ENCODE data around the gene CAT.

The CAT gene

GRCh38 chr11:34439610-34440198 lies 970 bp downstream of the CAT start:
- Histone ChIP-seq H3K27ac (ENCODE audit: insufficient read depth, low read length, poor library complexity, severe bottlenecking) (peak overlapping the region; percentile 82), H3K4me3 (ENCODE audit: insufficient read depth, low read depth, low read length, poor library complexity, severe bottlenecking) (peak overlapping the region; percentile 82), H3K4me1 (ENCODE audit: control insufficient read depth, insufficient read depth, low read length, poor library complexity, severe bottlenecking) (peaks cover 6% of the 10 kb centered on the region), H3K27me3 (replicated peaks; ENCODE audit: control insufficient read depth, insufficient read depth, low read length, poor library complexity, severe bottlenecking) (no peaks in the 10 kb centered on the region), H3K36me3 (ENCODE audit: control insufficient read depth, insufficient read depth, low read length) (no peaks in the 10 kb centered on the region), H3K9me3 (ENCODE audit: control insufficient read depth, low read length) (no peaks in the 10 kb centered on the region)
- no peak for DNase-seq

GRCh38 chr11:34441814-34442213 lies 3.1 kb downstream of the CAT start:
- Histone ChIP-seq H3K9me3 (ENCODE audit: control insufficient read depth, low read length) (no peaks in the 10 kb centered on the region), H3K27ac (ENCODE audit: insufficient read depth, low read length, poor library complexity, severe bottlenecking) (no peak overlapping the region), H3K27me3 (replicated peaks; ENCODE audit: control insufficient read depth, insufficient read depth, low read length, poor library complexity, severe bottlenecking) (no peaks in the 10 kb centered on the region), H3K36me3 (ENCODE audit: control insufficient read depth, insufficient read depth, low read length) (no peaks in the 10 kb centered on the region), H3K4me1 (ENCODE audit: control insufficient read depth, insufficient read depth, low read length, poor library complexity, severe bottlenecking) (peaks cover 6% of the 10 kb centered on the region), H3K4me3 (ENCODE audit: insufficient read depth, low read depth, low read length, poor library complexity, severe bottlenecking) (no peak overlapping the region)
- DNase-seq = no peak

- DNase-seq = no peak
- no peaks in the 10 kb centered on the region for H3K36me3 ChIP-seq (ENCODE audit: control insufficient read depth, insufficient read depth, low read length)
- no peaks in the 10 kb centered on the region for H3K27me3 ChIP-seq (replicated peaks; ENCODE audit: control insufficient read depth, insufficient read depth, low read length, poor library complexity, severe bottlenecking)
- no peak overlapping the region for H3K4me3 ChIP-seq (ENCODE audit: insufficient read depth, low read depth, low read length, poor library complexity, severe bottlenecking)
- no peaks in the 10 kb centered on the region for H3K9me3 ChIP-seq (ENCODE audit: control insufficient read depth, low read length)
- H3K27ac ChIP-seq (ENCODE audit: insufficient read depth, low read length, poor library complexity, severe bottlenecking) = no peak overlapping the region
- H3K4me1 ChIP-seq (ENCODE audit: control insufficient read depth, insufficient read depth, low read length, poor library complexity, severe bottlenecking) = peaks cover 6% of the 10 kb centered on the region
These were observed 4.4 kb downstream of the CAT start for GRCh38 chr11:34443136-34443535.

- H3K4me3 ChIP-seq (ENCODE audit: insufficient read depth, low read depth, low read length, poor library complexity, severe bottlenecking) = no peak overlapping the region
- H3K36me3 ChIP-seq (ENCODE audit: control insufficient read depth, insufficient read depth, low read length) = no peaks in the 10 kb centered on the region
- DNase-seq = no peak
- no peaks in the 10 kb centered on the region for H3K9me3 ChIP-seq (ENCODE audit: control insufficient read depth, low read length)
- no peaks in the 10 kb centered on the region for H3K27me3 ChIP-seq (replicated peaks; ENCODE audit: control insufficient read depth, insufficient read depth, low read length, poor library complexity, severe bottlenecking)
- H3K4me1 ChIP-seq (ENCODE audit: control insufficient read depth, insufficient read depth, low read length, poor library complexity, severe bottlenecking) = peaks cover 9% of the 10 kb centered on the region
- no peak overlapping the region for H3K27ac ChIP-seq (ENCODE audit: insufficient read depth, low read length, poor library complexity, severe bottlenecking)
These were observed 5.7 kb downstream of the CAT start for GRCh38 chr11:34444428-34444827.

- H3K4me1 ChIP-seq (ENCODE audit: control insufficient read depth, insufficient read depth, low read length, poor library complexity, severe bottlenecking) = peaks cover 5% of the 10 kb centered on the region
These were observed 7.2 kb downstream of the CAT start for GRCh38 chr11:34445956-34446355.

GRCh38 chr11:34446386-34446785 lies 7.7 kb downstream of the CAT start:
- Histone ChIP-seq H3K27ac (ENCODE audit: insufficient read depth, low read length, poor library complexity, severe bottlenecking) (no peak overlapping the region), H3K9me3 (ENCODE audit: control insufficient read depth, low read length) (no peaks in the 10 kb centered on the region), H3K36me3 (ENCODE audit: control insufficient read depth, insufficient read depth, low read length) (peaks cover 18% of the 10 kb centered on the region), H3K27me3 (replicated peaks; ENCODE audit: control insufficient read depth, insufficient read depth, low read length, poor library complexity, severe bottlenecking) (no peaks in the 10 kb centered on the region), H3K4me3 (ENCODE audit: insufficient read depth, low read depth, low read length, poor library complexity, severe bottlenecking) (no peak overlapping the region), H3K4me1 (ENCODE audit: control insufficient read depth, insufficient read depth, low read length, poor library complexity, severe bottlenecking) (peaks cover 5% of the 10 kb centered on the region)
- no peak for DNase-seq

More at GRCh38 chr11:34445956-34446355, 7.2 kb downstream of the CAT start:
- Histone ChIP-seq H3K36me3 (ENCODE audit: control insufficient read depth, insufficient read depth, low read length) (peaks cover 13% of the 10 kb centered on the region), H3K9me3 (ENCODE audit: control insufficient read depth, low read length) (no peaks in the 10 kb centered on the region), H3K27ac (ENCODE audit: insufficient read depth, low read length, poor library complexity, severe bottlenecking) (no peak overlapping the region), H3K27me3 (replicated peaks; ENCODE audit: control insufficient read depth, insufficient read depth, low read length, poor library complexity, severe bottlenecking) (no peaks in the 10 kb centered on the region), H3K4me3 (ENCODE audit: insufficient read depth, low read depth, low read length, poor library complexity, severe bottlenecking) (no peak overlapping the region)
- DNase-seq = no peak

- Histone ChIP-seq H3K27ac (ENCODE audit: insufficient read depth, low read length, poor library complexity, severe bottlenecking) (no peak overlapping the region), H3K27me3 (replicated peaks; ENCODE audit: control insufficient read depth, insufficient read depth, low read length, poor library complexity, severe bottlenecking) (no peaks in the 10 kb centered on the region), H3K4me3 (ENCODE audit: insufficient read depth, low read depth, low read length, poor library complexity, severe bottlenecking) (no peak overlapping the region), H3K36me3 (ENCODE audit: control insufficient read depth, insufficient read depth, low read length) (peaks cover 18% of the 10 kb centered on the region), H3K4me1 (ENCODE audit: control insufficient read depth, insufficient read depth, low read length, poor library complexity, severe bottlenecking) (peaks cover 5% of the 10 kb centered on the region), H3K9me3 (ENCODE audit: control insufficient read depth, low read length) (no peaks in the 10 kb centered on the region)
- DNase-seq = no peak
These were observed 8.3 kb downstream of the CAT start for GRCh38 chr11:34447044-34447443.

- H3K36me3 ChIP-seq (ENCODE audit: control insufficient read depth, insufficient read depth, low read length) = peaks cover 18% of the 10 kb centered on the region
- no peaks in the 10 kb centered on the region for H3K9me3 ChIP-seq (ENCODE audit: control insufficient read depth, low read length)
- no peak overlapping the region for H3K4me3 ChIP-seq (ENCODE audit: insufficient read depth, low read depth, low read length, poor library complexity, severe bottlenecking)
- no peak overlapping the region for H3K27ac ChIP-seq (ENCODE audit: insufficient read depth, low read length, poor library complexity, severe bottlenecking)
- no peak for DNase-seq
- H3K4me1 ChIP-seq (ENCODE audit: control insufficient read depth, insufficient read depth, low read length, poor library complexity, severe bottlenecking) = peaks cover 5% of the 10 kb centered on the region
- no peaks in the 10 kb centered on the region for H3K27me3 ChIP-seq (replicated peaks; ENCODE audit: control insufficient read depth, insufficient read depth, low read length, poor library complexity, severe bottlenecking)
These were observed 9.7 kb downstream of the CAT start for GRCh38 chr11:34448223-34448994.

GRCh38 chr11:34449013-34449412 lies 10.3 kb downstream of the CAT start:
- H3K4me3 ChIP-seq (ENCODE audit: insufficient read depth, low read depth, low read length, poor library complexity, severe bottlenecking) = no peak overlapping the region
- H3K27ac ChIP-seq (ENCODE audit: insufficient read depth, low read length, poor library complexity, severe bottlenecking) = no peak overlapping the region

GRCh38 chr11:34451053-34451452 lies 12.3 kb downstream of the CAT start:
- Histone ChIP-seq H3K27me3 (replicated peaks; ENCODE audit: control insufficient read depth, insufficient read depth, low read length, poor library complexity, severe bottlenecking) (no peaks in the 10 kb centered on the region), H3K4me3 (ENCODE audit: insufficient read depth, low read depth, low read length, poor library complexity, severe bottlenecking) (no peak overlapping the region), H3K27ac (ENCODE audit: insufficient read depth, low read length, poor library complexity, severe bottlenecking) (no peak overlapping the region), H3K4me1 (ENCODE audit: control insufficient read depth, insufficient read depth, low read length, poor library complexity, severe bottlenecking) (peaks cover 5% of the 10 kb centered on the region), H3K9me3 (ENCODE audit: control insufficient read depth, low read length) (no peaks in the 10 kb centered on the region), H3K36me3 (ENCODE audit: control insufficient read depth, insufficient read depth, low read length) (peaks cover 37% of the 10 kb centered on the region)
- DNase-seq = no peak

More at GRCh38 chr11:34449013-34449412, 10.3 kb downstream of the CAT start:
- peaks cover 24% of the 10 kb centered on the region for H3K36me3 ChIP-seq (ENCODE audit: control insufficient read depth, insufficient read depth, low read length)
- peaks cover 5% of the 10 kb centered on the region for H3K4me1 ChIP-seq (ENCODE audit: control insufficient read depth, insufficient read depth, low read length, poor library complexity, severe bottlenecking)
- H3K27me3 ChIP-seq (replicated peaks; ENCODE audit: control insufficient read depth, insufficient read depth, low read length, poor library complexity, severe bottlenecking) = no peaks in the 10 kb centered on the region
- H3K9me3 ChIP-seq (ENCODE audit: control insufficient read depth, low read length) = no peaks in the 10 kb centered on the region
- DNase-seq = no peak

Data from effector memory CD4-positive, alpha-beta T cell (primary cell).